NCI-H69 (cell line): ENCODE results near the gene PLCXD1.
"Not testable (repeated sequence)": the region's sequence is repeated elsewhere in the genome, so short reads cannot be mapped to it uniquely, and the experiment has no call there.

Experiments
- DNase-seq: peaks from one replicate; lab custom pipeline; 2025; lab: John Stamatoyannopoulos, UW

Gene PLCXD1

DNA sequence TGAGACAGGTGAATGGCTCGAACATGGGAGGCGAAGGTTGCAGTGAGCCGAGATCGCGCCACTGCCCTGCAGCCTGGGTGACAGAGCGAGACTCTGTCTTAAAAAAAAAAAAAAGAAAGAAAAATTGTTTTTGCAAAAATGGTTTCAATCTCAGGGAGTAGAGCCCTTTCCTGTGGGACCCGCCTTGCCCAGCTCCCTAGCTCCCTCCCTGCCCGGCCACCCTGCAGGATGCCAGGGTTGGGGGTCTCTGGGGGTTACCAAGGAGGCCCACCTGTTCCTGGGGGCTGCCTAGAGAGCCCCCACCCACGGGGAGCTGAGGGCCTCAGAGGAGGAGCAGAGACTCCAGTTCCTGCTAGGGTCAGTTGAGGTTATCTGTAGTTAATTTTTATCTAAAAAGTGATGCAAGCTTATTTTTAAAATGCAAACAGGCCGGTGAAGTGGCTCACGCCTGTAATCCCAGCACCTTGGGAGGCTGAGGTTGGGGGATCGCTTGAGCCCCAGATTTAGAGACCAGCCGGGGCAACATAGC is 18.7 kb upstream of the PLCXD1 start:
- DNase-seq, result no peak

DNA sequence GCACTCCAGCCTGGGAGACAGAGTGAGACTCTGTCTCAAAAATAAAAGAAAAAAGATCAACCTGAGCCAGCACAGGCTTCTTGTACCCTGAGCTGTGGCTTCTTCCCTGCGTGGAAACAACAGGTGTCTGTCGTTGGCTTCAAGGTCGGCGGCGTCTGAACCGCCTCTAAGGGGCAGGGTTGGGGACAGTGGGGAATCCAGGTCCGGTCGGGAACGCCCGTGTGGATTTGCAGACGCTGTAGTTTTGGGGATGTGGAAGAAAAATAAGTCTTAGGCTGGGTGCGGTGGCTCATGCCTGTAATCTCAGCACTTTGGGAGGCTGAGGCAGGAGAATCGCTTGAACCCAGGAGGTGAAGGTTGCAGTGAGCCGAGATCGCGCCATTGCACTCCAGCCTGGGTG is 17.2 kb upstream of the PLCXD1 start:
- not testable (repeated sequence) for DNase-seq

DNA sequence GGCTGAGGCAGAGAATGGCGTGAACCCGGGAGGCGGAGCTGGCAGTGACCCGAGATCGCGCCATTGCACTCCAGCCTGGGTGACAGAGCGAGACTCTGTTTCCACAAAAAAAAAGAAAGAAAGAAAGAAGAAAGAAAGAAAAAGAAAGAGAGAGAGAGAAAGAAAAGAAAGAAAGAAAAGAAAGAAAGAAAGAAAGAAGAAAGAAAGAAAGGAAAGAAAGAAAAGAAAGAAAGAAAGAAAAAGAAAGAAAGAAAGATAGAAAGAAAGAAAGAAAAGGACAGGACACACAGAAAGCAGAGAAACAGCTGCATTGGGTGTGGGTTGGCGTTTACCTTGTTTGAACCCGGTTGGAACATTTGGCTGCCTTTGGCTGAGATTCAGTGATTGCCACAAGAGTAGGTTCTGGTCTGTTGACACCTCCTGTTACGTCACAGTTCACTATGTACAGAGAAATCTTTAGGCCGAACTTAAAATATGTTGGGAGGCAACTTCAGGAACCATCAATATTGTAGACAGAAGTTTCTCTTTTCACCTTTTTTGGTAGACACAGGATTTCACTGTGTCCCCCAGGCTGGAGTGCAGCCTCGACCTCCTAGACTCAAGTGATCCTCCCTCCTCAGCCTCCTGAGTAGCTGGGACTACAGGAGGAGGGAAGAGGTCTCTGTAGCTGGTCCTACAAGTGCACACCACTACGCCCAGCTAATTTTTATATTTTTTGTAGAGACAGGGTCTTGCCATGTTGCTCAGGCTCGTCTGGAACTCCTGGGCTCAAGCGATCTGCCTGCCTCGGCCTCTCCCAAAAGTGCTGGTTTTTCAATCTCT is 16.3 kb upstream of the PLCXD1 start:
- no peak for DNase-seq

DNA sequence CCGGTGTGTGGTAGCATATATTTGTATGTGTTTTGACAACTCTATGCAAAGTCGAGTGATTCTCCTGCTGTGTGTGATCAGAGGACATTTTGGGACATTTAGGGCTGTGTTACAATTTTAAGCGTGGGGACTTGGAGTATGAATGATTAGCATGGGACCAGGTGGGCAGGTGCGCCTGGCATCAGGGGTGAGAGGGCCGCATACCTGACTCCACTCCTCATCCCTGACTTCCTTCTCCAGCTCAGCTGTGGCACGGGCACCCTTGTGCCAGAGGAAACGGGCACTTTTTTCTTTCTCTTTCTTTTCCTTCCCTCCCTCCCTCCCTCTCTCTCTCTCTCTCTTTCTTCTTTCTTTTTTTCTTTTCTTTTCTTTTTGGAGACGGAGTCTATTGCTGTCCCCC is 15.7 kb upstream of the PLCXD1 start:
- DNase-seq, result no peak

DNA sequence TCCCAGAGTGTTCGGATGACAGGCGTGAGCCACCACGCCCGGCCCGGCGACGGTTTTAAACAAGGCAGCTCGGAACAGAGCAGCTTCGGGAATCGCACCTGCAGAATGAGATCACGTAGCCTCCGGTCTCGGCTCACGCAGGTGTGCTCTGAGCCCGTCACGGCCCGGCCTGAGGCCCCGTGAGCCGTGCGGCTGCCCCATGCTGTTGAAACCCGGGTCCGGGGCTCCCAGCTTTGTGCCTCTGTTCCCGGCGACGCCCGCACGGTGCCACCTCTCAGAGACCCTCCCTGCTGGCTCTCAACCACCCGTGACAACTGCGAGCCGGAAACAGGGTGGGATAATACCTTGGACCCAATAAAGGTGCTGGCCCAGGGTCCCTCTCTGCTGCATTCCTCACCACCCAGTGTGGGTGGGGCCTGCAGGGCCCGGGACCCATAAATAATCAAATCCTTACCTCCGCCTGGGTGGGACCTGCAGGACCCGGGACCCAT is 13.4 kb upstream of the PLCXD1 start:
- DNase-seq, result no peak

DNA sequence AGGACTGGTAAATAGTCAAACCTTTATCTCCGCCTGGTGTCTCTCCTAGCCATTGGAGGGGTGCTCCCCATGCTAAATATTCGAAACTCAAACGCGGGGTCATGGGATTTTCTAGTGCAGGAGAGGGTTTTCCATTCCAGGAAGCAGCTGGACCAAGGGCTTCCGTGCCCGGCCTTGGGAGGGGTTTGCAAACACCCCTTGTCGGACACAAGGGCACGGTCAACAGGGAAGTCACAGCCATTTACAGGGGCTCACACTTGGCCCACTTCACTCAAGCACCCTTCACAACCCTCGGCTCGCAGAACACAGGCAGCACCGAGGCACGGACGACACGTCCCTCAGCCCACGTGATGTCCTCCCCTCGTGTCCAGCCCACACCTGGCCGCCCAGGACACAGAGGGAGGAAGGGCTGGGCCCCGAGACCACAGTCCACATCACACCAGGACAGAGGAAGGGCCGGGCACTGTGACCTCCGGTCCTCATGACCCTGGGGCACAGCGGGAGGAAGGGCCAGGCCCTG is 10.3 kb upstream of the PLCXD1 start:
- no peak for DNase-seq

DNA sequence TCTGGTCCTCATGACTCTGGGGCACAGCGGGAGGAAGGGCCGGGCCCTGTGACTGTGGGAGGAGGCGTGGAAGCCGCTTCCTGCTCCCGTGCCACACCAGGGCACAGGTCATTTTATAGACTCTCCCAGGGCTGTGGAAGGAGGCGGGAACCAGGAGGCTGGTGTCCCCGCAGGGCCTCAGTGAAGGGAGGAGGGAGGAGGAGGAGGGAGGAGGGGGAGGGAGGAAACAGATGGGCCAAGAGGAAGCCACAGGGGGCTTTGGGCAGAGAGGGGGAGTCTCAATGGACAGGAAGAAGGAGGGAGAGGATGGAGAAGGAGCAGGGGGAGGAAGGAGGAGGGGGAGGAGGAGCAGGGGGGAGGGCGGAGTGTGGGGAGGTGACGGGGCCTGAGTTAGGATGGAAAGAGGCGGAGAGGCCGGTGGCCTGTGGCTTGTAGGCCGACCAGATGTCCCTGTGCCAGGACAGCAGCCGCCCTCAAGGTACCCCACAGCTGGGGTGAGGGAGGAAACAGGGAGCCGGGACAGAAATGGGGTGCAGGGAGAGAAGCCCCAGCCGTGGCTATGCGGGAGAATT is 6.2 kb upstream of the PLCXD1 start:
- no peak for DNase-seq

DNA sequence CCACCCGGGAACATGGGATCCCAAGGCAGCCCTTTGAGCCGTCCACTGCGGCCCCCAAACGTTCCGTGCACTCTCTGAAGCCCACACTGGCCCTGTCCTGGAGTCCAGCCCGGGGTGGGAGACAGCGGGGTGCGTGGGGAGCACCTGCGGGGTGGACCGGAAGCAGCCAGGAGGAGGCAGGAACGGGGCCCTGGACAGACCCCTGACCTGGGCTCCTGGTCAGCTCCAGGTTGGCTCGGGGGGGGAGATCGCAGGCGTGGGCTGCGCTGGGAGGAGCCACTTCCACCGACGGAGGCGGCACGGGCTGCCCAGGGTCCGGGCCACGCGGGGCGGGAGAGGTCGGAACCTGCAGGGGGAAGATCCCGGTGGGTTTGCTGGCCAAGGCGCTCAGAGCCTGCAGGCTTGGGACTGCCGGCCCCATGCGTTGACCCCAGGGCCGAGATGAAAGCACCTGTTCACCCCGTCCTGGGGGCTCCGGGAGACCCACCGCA is 5.7 kb upstream of the PLCXD1 start:
- no peak for DNase-seq

DNA sequence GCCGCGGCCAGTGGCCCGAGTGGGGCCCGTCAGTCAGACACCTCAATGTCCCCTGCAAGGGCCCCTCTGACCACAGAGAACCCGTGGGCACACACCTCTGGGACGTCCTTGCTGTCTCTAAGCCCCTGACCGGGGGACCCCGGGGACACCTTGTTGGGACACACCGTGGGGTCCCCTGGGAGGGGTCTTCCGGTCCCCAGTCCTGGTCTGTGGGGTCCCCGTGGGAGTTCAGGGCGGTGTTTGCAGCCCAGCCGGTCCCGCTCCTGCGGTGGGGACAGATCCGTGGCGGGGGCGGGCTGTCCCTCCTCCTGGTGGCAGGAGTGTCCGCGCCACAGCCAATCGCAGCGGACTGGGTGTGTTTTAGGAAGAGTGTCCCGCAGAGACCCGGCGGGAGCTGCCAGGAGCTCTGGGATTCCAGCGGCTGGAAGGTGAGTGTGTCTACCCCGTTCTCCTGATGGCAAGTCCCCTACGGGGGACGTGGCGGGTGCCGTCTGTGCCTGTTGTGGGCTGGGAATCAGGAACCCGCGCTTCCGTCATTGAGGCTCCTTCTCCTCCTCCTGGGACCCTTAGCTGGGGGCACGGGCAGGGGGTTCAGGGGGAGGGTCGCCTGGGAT is 5.1 kb upstream of the PLCXD1 start:
- DNase-seq, result no peak

DNA sequence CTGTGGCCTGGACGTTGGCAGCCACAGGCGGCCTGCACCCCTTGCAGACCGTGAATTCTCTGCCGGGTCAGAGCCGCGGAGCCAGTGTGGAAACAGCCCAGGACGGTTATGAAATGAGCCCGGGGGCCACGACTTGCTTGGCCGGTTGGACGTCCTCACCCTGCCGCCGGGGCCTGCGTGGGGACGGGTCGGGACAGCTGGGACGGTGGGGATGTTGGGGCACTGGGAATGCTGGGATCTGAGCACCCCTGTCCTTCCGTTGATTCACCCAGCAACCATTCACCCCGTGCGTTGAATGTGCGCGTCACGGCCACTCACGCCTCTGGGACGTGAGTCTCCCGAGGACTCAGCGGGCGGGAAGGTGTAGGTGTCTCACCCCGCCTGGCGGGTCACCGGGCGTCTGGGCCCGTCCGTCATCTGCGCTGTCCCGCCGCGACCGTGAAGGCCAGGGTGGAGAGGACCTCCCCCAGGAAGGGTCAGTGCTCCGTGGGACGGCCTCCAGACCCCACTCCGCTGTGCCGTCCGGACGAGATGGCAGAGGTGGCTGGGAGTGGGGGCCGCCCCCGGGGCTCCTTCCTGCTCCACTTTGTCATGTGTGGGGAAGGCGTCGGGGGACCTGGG is 4.5 kb upstream of the PLCXD1 start:
- DNase-seq, result no peak

DNA sequence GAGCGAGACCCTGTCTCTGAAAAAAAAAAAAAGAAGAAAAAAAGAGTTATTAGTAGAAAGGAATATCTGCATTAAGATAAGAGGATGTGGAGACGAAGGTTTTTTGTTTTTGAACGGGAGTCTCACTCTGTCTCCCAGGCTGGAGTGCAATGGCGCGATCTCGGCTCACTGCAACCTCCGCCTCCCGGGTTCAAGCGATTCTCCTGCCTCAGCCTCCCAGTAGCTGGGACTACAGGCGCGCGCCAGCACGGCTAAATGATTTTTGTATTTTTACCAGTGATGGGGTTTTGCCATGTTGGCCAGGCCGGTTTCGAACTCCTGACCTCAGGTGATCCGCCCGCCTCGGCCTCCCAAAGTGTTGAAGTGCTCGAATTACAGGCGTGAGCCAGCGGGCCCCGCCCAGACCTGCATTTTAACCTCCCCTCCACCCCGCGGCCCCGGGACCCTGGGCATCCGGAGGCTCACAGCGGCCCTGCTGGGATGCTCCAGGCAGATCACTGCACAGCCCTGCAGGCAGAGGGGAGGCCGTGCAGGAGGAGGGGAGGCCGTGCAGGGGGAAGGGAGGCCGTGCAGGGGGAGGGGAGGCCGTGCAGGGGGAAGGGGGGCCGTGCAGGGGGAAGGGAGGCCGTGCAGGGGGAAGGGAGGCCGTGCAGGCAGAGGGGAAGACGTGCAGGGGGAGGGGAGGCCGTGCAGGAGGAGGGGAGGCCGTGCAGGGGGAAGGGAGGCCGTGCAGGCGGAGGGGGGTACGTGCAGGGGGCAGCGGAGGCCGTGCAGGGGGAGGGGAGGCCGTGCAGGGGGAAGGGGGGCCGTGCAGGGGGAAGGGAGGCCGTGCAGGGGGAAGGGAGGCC is 1.2 kb upstream of the PLCXD1 start:
- DNase-seq, result not testable (repeated sequence)

DNA sequence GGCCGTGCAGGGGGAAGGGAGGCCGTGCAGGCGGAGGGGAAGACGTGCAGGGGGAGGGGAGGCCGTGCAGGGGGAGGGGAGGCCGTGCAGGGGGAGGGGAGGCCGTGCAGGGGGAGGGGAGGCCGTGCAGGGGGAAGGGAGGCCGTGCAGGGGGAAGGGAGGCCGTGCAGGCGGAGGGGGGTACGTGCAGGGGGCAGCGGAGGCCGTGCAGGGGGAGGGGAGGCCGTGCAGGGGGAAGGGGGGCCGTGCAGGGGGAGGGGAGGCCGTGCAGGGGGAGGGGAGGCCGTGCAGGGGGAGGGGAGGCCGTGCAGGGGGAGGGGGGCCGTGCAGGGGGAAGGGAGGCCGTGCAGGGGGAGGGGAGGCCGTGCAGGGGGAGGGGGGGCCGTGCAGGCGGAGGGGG is 459 bp upstream of the PLCXD1 start:
- not testable (repeated sequence) for DNase-seq

DNA sequence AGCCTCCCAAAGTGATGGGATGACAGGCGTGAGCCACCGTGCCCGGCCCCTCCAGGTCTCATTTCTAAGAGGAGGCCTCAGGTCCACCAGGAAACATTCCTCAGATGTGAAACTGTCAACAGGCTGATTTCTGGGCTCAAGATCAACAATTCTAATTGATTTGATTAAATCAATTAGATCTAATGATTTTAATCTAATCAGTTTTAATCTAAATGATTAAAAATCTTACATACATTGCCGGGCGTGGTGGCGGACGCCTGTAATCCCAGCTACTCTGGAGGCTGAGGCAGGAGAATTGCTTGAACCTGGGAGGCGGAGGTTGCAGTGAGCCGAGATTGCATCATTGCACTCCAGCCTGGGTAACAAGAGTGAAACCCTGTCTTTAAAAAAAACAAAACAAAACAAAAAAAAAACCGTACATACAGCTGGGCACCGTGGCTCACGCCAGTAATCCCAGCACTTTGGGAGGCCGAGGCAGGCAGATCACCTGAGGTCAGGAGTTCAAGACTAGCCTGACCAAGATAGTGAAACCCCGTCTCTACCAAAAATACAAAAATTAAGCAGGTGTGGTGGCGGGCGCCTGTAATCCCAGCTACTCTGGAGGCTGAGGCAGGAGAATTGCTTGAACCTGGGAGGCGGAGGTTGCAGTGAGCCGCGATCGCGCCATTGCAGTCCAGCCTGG is 960 bp downstream of the PLCXD1 start:
- not testable (repeated sequence) for DNase-seq

DNA sequence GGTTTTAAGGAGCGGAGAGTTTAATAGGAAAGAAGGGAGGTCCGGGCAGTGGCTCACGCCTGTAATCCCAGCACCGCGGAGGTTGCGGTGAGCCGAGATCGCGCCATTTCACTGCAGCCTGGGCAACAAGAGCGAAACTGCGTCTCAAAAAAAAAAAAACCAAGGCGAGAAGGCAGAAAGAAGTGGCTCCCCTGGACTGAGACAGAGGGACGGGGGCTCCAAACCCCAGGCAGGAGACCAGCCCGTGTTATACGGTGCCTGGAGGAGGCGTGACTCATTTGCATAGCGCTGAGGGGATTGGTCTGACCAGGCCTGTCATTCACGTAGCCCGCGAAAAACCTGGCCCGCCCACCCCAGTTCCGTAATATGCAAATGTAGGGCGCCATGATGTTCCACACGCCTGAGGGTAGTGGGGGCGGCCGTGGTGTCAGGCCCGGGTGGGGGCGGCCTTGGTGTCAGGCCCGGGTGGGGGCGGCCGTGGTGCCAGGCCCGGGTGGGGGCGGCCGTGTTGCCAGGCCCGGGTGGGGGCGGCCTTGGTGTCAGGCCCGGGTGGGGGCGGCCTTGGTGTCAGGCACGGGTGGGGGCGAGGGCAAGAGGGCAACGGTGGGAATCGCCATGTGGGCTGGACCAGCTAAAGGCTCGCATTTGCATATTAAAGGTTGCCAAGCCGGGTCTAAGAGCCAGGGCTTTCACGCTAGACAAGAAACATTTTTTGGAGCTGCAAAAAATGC is 2.1 kb downstream of the PLCXD1 start:
- no peak for DNase-seq

DNA sequence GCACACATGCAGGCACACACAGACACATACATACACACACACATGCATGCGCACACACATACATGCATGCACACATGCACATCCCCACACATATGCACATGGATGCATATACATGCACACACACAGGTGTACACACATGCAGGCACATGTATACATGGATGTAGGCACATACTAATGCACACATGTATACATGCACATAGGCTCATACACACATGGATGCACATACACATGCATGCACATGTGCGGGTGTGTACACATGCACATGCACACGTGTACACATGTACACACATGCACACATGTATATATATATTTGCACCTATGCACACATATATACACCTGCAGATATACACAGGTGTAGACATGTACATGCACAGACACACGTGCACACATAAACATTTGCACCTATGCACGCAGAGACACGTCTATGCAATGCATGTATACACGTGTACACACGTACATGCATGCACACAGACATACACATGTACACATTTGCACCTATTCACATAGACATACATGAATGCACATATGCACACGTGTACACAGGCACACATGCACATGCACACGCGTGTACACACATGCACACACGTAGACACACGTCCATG is 4.0 kb downstream of the PLCXD1 start:
- DNase-seq, result no peak

DNA sequence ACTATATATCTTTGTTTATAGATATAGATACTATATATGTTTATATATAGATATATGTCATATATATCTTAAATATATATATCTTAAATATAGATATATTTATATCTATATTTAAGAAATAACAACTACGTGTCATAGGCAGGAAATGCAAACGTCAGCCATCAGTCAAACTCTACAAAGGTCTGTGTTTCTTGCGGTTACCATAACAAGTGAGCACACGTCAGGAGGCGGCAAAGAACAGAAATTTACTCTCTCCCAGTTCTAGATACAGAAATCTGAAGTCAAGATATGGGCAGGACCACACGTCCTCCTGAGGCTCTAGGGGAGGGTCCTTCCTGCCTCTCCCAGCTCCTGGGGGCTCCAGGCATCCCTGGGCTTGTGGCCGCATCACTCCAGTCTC is 6.5 kb downstream of the PLCXD1 start:
- no peak for DNase-seq

DNA sequence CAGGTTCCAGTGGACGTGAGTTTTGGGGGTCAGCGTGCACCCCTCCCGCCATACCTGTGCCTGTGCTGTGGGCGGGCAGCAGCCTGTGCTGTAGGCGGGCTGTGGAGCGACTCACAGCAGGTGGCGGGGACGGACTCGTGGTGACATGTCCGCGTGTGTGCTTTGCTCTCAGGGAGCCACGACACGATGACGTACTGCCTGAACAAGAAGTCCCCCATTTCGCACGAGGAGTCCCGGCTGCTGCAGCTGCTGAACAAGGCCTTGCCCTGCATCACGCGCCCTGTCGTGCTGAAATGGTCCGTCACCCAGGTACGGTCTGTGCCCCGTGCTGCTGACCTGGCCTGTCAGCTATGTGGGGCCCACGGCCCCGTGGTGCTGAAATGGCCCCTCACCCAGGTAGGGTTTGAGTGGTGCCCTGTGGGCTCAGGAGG is 7.4 kb downstream of the PLCXD1 start:
- DNase-seq, result no peak

DNA sequence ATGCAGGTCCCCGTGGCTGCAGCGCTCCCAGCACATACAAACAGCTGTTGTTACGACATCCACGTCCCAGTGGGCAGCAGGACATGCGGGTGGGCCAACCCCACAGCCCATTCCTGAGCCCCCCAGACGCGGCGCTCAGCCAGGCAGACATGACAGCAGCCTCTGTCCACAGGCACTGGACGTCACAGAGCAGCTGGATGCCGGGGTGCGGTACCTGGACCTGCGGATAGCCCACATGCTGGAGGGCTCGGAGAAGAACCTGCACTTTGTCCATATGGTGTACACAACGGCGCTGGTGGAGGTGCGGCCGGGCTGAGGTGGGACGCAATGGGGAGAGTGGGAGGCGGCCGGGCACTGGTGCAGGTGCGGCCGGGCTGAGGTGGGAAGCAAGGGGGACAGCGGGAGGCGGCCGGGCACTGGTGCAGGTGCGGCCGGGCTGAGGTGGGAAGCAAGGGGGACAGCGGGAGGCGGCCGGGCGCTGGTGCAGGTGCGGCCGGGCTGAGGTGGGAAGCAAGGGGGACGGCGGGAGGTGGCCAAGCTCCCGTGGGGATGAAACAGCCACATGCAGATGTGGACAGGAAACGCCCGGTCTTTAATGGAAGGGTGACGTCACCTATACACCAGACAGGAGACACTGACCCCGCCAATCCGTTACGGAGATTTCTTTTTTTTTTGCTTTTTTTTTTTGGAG is 9.4 kb downstream of the PLCXD1 start:
- DNase-seq, result no peak

DNA sequence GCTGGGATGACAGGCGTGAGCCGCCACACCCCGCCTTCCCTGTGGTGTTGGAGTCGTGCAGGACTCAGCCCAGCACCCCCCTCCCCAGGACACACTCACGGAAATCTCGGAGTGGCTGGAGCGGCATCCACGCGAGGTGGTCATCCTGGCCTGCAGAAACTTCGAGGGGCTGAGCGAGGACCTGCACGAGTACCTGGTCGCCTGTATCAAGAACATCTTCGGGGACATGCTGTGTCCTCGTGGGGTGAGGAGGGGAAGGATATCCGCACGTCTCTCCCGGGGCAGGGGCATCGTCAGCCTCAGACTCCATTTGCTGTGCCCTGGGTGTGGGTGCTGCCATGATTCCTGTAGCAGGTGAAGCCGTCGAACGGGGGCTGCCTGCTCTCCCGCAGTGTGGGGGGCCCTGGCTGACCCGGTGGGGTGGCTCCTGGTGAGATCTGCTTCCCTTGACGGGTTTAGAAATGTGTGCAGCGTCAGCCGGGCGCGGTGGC is 10.3 kb downstream of the PLCXD1 start:
- no peak for DNase-seq
